ENCODE data around the gene FUCA1.

GRCh38 chr1:23848673-23849616 is 19.1 kb downstream of the FUCA1 start:
- TF ChIP-seq CTCF (IDR thresholded peaks at IDR 0.05) (no peak), POLR2A (IDR thresholded peaks at IDR 0.05) (no peak)
